Activated CD4-positive, CD25-positive, alpha-beta regulatory T cell treated with anti-CD3 and anti-CD28 coated beads, Interleukin-2, amount 50 U/mL, for 24 hours (primary cell): ENCODE results near the gene DPP3.
A peak's percentile ranks its signal among the peaks of the same experiment; 100 is the strongest.

Experiments used
- ATAC-seq, 2 donors: fragments of 150-1000 bp; cut with Tn5 transposase; one replicate each; pipeline ENCODE4 v1.10.0; 2021; ENCODE audit warnings: mild to moderate bottlenecking in 1 of 2, moderate library complexity in 1 of 2

The DPP3 gene

GRCh38 chr11:66488957-66489356 lies 8.7 kb downstream of the DPP3 start:
- no peak for ATAC-seq

- ATAC-seq: no peak
Measured at GRCh38 chr11:66489636-66490035, 9.4 kb downstream of the DPP3 start.

DNA sequence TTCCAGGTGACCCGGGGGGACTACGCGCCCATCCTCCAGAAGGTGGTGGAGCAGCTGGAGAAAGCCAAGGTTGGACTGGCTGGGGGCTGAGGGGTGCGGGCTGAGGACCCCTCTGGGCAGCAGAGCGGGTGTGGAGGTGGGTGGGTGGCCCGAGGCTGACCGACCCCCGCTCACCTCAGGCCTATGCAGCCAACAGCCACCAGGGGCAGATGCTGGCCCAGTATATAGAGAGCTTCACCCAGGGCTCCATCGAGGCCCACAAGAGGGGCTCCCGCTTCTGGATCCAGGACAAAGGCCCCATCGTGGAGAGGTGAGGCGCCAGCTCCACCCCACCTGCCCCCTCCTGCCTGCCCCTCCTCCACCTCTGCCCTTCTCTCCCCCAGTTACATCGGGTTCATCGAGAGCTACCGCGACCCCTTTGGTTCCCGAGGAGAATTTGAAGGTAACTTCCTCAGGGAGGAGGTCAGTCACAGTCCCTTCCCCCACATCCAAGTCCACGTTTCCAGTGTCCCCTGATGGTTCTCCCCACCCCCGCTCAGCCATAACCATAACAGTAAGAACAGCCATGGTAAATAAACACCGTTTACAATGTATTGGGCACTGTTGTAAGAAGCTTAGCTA lies 11.2 kb downstream of the DPP3 start:
- ATAC-seq: no peak

DNA sequence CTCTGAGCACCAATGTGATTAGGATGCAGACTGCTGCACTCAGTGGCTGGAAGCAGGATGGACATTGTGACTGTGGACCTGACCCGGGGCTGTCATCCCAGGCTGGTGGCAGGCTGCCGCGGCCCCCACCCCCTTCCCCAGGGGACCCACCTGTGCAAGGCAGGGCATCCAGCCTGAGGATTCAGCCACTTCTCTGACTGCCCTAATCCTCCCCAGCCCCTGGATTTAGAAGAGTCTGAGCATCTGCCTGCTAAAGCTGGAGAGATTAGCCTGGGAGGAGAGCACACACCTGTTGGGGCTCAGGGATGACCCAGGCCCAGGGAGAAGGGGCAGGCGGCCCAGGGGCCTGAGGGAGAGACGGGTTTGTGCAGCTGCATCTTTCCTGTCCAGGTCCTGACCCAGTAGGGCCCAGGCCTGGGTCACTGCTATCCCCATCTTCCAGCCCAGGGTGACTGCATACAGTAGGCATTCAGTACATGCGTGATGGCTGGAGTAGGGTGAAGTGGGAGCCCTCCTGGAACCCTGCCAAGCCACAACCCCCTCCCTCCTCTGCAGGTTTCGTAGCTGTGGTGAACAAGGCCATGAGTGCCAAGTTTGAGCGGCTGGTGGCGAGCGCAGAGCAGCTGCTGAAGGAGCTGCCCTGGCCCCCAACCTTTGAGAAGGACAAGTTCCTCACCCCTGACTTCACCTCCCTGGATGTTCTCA lies 12.1 kb downstream of the DPP3 start:
- no peak for ATAC-seq

DNA sequence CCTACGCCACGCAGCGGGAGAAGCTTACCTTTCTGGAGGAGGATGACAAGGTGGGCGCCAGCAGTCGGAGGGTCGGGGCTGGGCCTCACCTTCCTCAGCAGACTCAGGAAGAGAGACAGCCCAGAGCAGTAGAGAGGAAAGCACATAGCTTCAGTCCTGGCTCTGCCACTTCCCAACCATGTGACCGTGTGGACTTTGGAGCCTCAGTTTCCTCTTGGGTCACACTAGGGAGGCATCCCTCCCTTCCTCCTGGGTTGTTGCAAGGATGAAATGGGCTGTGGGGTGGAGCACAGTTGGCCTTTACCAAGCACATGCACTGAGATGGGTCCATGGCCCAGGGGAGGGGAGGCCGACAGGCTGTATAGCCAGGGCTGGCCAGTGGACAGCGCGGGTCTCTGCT lies 12.9 kb downstream of the DPP3 start:
- no peak for ATAC-seq

DNA sequence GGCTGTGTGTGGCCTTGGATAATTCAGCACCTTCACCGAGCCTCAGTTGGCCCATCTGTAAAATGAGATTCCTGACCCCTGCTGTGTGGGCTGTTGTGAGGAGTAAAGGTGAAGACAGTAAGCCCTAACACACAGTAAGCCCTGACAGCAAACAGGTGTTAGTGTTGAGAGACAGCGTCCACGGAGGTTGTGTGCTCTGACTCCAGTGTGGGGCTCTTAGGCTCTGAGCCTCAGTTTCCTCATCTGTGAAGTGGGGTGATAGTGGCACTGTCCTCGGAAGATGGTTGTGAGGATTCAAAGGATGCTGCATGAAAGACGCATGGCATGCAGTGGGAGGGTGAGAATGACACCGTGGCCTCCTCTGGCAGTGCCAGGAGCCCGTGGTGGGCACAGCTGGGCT lies 14.2 kb downstream of the DPP3 start:
- no peak for ATAC-seq

DNA sequence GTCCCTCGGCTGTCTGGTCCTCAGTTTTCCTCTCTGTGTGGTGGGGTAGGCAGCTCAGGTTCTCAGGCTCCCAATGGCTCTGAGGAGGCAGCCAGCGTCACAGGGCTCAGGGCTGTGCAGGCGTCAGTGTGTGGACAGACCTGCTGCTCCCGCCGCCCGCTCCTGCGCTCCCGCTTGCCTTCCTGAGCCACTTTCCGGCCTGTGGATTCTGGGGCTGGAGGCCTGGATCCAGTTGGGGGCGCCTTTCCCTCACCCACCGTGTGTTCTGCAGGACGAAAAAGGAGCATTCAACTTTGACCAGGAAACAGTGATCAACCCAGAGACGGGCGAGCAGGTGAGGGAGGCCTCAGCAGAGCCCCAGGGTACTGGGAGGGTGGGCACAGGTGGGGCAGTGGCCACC lies 14.7 kb downstream of the DPP3 start:
- no peak for ATAC-seq

DNA sequence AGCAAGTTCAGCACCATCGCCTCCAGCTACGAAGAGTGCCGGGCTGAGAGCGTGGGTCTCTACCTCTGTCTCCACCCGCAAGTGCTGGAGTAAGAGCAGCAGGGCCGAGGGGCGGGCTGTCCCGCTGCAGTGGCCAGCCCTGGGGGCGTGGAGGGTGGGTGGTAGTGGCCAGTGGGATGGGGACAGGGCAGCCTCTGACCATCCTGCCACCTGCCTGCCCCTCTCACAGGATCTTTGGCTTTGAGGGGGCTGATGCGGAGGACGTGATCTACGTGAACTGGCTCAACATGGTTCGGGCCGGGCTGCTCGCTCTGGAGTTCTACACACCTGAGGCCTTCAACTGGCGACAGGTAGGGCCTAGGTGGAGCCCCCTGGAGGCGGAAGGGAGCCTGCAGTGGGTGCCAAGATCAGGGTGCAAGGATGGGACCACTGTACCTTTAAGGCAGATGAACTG lies 15.2 kb downstream of the DPP3 start:
- no peak for ATAC-seq

DNA sequence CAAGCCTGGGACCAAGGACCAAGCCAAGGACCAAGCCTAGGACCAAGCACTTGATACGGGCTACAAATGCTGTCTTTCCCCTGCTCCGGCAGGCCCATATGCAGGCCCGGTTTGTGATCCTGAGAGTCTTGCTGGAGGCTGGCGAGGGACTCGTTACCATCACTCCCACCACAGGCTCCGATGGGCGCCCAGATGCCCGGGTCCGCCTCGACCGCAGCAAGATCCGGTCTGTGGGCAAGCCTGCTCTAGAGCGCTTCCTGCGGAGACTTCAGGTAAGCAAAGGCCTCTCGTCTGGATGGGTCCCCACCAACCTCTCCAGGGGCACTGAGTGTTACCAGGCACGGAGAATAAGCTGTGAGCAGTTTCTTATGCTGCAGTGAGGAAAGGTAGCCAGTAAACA lies 17.0 kb downstream of the DPP3 start:
- no peak for ATAC-seq

GRCh38 chr11:66498506-66498905 lies 18.3 kb downstream of the DPP3 start:
- no peak for ATAC-seq

DNA sequence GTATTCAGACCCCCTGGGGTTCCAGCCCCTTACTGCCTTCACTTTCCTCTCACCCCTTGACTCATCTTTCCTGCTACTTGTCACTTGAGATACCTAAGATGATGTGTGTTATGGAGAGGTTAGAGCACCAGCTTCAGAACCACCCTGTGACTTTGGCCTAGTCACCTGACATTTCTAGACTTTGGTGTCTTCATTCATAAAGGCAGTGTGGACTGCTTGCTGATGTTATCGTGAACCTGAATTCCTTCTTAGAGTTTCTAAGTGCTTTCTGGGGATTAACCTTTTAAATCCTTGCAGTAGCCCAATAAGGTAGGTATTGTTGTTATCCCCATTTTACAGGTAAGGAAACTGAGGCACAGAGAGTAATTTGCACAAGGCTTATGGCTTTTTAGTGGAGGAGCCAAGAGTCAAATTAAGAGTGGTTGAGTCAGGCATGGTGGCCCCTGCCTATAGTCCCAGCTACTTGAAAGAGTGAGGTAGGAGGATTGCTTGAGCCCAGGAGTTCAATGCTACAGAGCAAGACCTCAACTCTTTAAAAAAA lies 25.1 kb downstream of the DPP3 start:
- ATAC-seq: no peak

DNA sequence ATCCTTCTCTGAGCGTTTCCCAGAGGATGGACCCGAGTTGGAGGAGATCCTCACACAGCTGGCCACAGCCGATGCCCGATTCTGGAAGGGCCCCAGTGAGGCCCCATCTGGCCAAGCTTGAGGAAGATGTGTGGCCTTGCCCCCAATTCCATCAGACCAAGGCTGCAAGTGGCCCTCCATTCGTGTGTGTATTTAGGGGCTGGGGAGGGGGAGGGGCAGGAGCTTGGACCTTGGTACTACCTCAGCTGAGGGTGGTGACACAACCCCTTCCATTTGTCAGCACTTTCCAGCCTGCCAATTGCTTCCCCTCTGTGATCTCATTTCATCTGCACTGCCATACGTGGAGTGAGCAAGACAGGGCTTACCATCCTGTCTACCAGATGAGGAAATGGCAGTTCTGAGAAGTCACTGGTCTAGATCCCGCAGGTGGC lies 28.9 kb downstream of the DPP3 start:
- no peak for ATAC-seq

GRCh38 chr11:66510271-66510989 lies 30.2 kb downstream of the DPP3 start, which contains the start of gene BBS1:
Gene BBS1 (plus strand): TSS chr11:66510635. CDS start chr11:66510660, 25 bp downstream.
- ATAC-seq: peak; percentile 97

GRCh38 chr11:66510990-66511339 lies 30.7 kb downstream of the DPP3 start:
- ATAC-seq: no peak

DNA sequence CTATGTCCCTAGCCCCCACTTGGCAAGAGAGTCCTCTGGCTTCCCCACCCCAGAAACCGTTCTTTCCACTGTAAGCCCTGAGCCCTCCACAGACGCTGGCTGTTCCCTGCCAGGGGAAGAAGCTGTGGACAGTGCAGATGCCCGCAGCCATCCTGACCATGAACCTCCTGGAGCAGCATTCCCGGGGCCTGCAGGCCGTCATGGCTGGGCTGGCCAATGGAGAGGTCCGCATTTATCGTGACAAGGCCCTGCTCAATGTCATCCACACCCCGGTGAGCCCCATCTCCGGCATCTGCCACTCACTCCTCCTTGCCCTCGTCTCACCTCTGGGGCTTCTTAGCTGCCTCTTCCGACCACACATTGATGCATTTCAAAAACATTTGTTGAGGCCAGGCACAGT lies 43.4 kb downstream of the DPP3 start:
- ATAC-seq: no peak

DNA sequence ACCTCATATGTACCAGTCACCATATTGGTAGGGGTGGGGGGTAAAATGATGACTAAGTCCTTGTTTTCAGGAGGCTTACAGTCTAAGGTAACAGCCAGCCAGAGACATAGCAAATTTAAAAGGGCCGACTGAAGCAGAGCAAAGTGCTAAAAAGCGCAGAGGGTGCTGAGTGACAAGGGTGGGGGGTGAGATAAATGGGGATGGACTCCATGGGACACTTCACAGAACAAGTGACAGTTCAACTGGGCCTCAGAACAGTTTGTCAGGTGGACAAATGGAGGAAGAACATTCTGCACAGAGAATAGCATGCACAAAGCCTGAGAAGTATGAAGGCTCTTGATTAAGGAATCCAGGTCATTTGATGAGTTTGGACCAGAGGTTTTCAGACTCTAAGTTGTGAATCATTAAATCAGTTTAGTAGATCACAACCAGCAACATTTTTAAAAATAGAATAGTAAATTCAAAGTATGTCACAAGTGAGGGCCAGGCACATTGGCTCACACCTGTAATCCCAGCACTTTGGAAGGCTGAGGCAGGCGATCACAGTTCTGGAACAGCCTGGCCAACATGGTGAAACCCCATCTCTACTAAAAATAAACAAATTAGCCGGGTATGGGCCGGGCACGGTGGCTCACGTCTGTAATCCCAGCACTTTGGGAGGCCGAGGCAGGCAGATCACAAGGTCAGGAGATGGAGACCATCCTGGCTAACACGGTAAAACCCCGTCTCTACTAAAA lies 44.2 kb downstream of the DPP3 start:
- no peak for ATAC-seq

GRCh38 chr11:66529069-66529468 lies 48.8 kb downstream of the DPP3 start:
- ATAC-seq: no peak

DNA sequence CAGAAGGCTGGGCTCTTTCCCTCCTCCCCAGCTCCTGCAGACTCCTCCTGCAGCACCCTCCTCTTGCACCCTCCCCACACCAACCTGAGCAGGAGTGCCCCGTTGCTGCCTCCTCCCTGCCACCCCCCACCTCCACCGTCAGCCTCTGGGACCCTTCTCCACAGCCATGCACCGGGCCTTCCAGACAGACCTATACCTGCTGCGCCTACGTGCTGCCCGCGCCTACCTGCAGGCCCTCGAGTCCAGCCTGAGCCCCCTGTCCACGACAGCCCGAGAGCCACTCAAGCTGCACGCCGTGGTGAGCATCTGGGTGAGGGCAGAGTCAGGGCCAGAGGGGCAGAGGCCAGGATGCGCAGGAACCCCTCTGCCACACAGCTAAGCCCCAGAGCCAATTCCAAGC lies 49.4 kb downstream of the DPP3 start:
- no peak for ATAC-seq

GRCh38 chr11:66530927-66531709 lies 50.9 kb downstream of the DPP3 start:
- no peak for ATAC-seq

DNA sequence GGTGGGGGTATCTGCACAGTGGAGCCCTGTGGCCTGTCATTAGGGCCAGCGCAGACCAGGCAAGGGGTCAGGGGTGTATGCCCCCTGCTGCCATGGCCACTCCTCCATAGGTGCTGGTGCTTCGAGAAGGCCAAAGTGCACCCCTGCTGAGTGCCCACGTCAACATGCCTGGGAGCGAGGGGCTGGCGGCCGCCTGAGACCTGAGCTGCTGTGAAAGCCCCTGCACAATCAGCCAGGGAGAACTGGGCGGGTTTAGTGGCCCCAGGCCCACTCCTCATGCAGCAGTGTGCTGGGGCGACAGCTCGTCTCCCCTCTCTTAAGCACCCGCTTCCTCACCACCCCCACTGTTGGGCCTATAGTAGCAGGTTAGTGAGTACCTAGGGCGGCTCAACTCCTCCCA lies 51.6 kb downstream of the DPP3 start:
- ATAC-seq: no peak

DNA sequence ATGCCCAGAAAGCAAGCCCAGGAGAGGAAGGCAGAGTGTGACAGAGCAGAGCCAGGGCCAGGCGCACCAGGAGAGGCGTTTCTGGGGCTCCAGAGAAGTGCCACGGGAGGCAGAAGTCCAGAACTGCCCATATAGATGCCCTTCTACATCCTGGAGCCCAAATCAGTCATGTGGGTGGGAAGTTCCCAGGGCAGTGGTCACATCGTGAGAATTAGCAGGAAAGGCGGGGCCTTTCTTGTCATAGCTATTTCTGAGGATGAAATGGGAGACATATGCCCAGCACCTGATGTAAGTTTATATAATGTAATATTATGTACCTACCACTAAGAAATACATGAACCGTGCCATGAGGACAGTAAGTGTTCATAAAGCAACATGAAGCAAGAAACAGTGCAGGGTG lies 52.5 kb downstream of the DPP3 start:
- no peak for ATAC-seq

DNA sequence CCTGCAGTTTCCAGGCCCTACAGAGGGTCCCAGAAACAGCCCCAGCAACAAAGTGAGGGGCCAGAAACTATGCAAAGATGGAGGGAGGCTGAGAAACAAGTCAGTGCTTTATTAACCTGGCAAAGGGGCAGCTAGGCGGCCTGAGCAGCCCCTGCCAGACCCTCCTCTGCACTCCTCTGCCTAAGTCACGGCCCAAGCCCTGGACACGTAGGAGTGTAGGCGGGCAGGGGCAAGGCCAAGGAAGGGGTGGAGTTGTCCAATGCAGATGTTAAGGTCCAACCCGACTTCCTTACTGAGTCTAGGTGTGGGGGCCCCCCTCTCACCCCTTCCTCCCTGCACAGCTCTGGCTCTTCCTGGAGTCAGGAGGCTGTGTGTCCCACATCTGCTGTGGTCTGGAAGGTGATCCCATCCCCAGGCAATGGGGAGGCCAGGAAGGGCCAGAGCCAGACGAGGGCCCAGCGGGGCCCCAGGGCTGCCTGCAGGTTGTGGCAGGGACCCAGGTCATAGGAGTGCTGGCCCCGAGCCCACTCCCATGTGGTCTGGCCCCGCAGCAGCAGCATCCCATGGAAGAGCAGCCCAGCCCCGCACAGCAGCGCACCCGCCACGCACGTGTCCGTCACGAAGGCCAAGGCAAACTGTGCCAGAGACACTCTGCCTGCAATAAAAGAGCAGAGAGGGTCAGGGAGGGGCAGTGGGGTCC lies 59.1 kb downstream of the DPP3 start:
- no peak for ATAC-seq
